ENCODE results near the gene GPR153.

GPR153 gene

GRCh38 chr1:6261615-6261995 lies 707 bp upstream of the GPR153 start:
- no peak for DNase-seq (ENCODE audit: low spot score)
- CTCF ChIA-PET = interaction anchor here (0.7 to 1.1 kb wide), 2 partner anchors 86 to 225 kb away, joined by 3 read pairs; no protein-coding TSS in a partner anchor

GRCh38 chr1:6260433-6260934 lies 414 bp downstream of the GPR153 start:
- no peak for TF ChIP-seq CTCF (conservative IDR thresholded peaks at IDR 0.05; ENCODE audit: low read depth)
- CTCF ChIA-PET = interaction anchor here (0.6 to 1.1 kb wide), 2 partner anchors 14 to 87 kb away, joined by 3 read pairs; no protein-coding TSS in a partner anchor
- no peak for DNase-seq (ENCODE audit: low spot score)
- POLR2A ChIA-PET (ENCODE audit: low non-redundant PET) = no interaction called here
- peak overlapping the region; percentile 90 for H3K27ac ChIP-seq

More at GRCh38 chr1:6261615-6261995, 707 bp upstream of the GPR153 start:
- POLR2A ChIA-PET (ENCODE audit: low non-redundant PET) = no interaction called here
- TF ChIP-seq CTCF (conservative IDR thresholded peaks at IDR 0.05; ENCODE audit: low read depth) = no peak
- peak overlapping the region; percentile 90 for H3K27ac ChIP-seq

- DNase-seq (ENCODE audit: low spot score) = peak; percentile 90
- ChIA-PET POLR2A (ENCODE audit: low non-redundant PET) (interaction anchor here (1.0 kb wide), 1 partner anchor 35 kb away, joined by 3 read pairs; no protein-coding TSS in a partner anchor), CTCF (interaction anchor here (0.7 kb wide), 1 partner anchor 9 kb away, joined by 3 read pairs; no protein-coding TSS in a partner anchor)
- H3K27ac ChIP-seq = peak overlapping the region; percentile 90
- TF ChIP-seq CTCF (conservative IDR thresholded peaks at IDR 0.05; ENCODE audit: low read depth) = no peak
These were observed 1.2 kb downstream of the GPR153 start for GRCh38 chr1:6259491-6260362.

- ChIA-PET CTCF (no interaction called here), POLR2A (ENCODE audit: low non-redundant PET) (no interaction called here)
- peak overlapping the region; percentile 90 for H3K27ac ChIP-seq
- no peak for DNase-seq (ENCODE audit: low spot score)
- TF ChIP-seq CTCF (conservative IDR thresholded peaks at IDR 0.05; ENCODE audit: low read depth) = no peak
These were observed 2.2 kb downstream of the GPR153 start for GRCh38 chr1:6258675-6259074.

- peak overlapping the region; percentile 90 for H3K27ac ChIP-seq
- no peak for TF ChIP-seq CTCF (conservative IDR thresholded peaks at IDR 0.05; ENCODE audit: low read depth)
- DNase-seq (ENCODE audit: low spot score) = no peak
- CTCF ChIA-PET = interaction anchor here (0.7 to 0.9 kb wide), 2 partner anchors 11 to 154 kb away, joined by 3 read pairs; no protein-coding TSS in a partner anchor
- POLR2A ChIA-PET (ENCODE audit: low non-redundant PET) = interaction anchor here (0.6 kb wide), 1 partner anchor 43 kb away, joined by 3 read pairs; no protein-coding TSS in a partner anchor
These were observed 3.3 kb downstream of the GPR153 start for GRCh38 chr1:6257541-6258069.

GRCh38 chr1:6256645-6257044 lies 4.3 kb downstream of the GPR153 start:
- POLR2A ChIA-PET (ENCODE audit: low non-redundant PET) = interaction anchor here (0.6 kb wide), 2 partner anchors 27 to 44 kb away, joined by 3 to 4 read pairs; no protein-coding TSS in a partner anchor
- TF ChIP-seq CTCF (conservative IDR thresholded peaks at IDR 0.05; ENCODE audit: low read depth) = no peak
- DNase-seq (ENCODE audit: low spot score) = no peak
- peak overlapping the region; percentile 90 for H3K27ac ChIP-seq
- CTCF ChIA-PET = interaction anchor here (0.5 to 0.9 kb wide), 3 partner anchors 9 to 10 kb away, joined by 3 read pairs; no protein-coding TSS in a partner anchor
